Measurements from ENCODE around the gene C8B.

- TF ChIP-seq POLR2A (IDR thresholded peaks at IDR 0.05) = no peak
- no peak for TF ChIP-seq CTCF (IDR thresholded peaks at IDR 0.05)
Measured at GRCh38 chr1:56903778-56904177, 62.0 kb downstream of the C8B start.

Data from uterus (tissue), 2 donors.